ENCODE data around the gene SNRNP200.
"Not testable (repeated sequence)": the region's sequence is repeated elsewhere in the genome, so short reads cannot be mapped to it uniquely, and the experiment has no call there.

SNRNP200 gene

GRCh38 chr2:96273763-96274162 lies 31.6 kb downstream of the SNRNP200 start:
- DNase-seq: no peak

- no peak for DNase-seq
Observed at GRCh38 chr2:96271995-96272394, 33.4 kb downstream of the SNRNP200 start.

GRCh38 chr2:96267159-96267971 lies 38.0 kb downstream of the SNRNP200 start:
- peak; percentile 29 for DNase-seq

- peak; percentile 98 for DNase-seq
Observed at GRCh38 chr2:96265840-96266679, 39.3 kb downstream of the SNRNP200 start, which contains the start of the genes CIAO1 and TMEM127. Gene CIAO1 (plus strand): TSS chr2:96266225. CDS start chr2:96266351, 126 bp downstream. Gene TMEM127 (minus strand): TSS chr2:96265997. CDS start chr2:96265381, 616 bp downstream.

- DNase-seq: peak; percentile 15
Observed at GRCh38 chr2:96265349-96265839, 40.0 kb downstream of the SNRNP200 start.

- peak; percentile 16 for DNase-seq
Observed at GRCh38 chr2:96264656-96265348, 40.5 kb downstream of the SNRNP200 start.

- no peak for DNase-seq
Observed at GRCh38 chr2:96264086-96264485, 41.3 kb downstream of the SNRNP200 start.

- DNase-seq: no peak
Observed at GRCh38 chr2:96262306-96262705, 43.0 kb downstream of the SNRNP200 start.

GRCh38 chr2:96261328-96262003 lies 43.9 kb downstream of the SNRNP200 start:
- DNase-seq: no peak

- no peak for DNase-seq
Observed at GRCh38 chr2:96260387-96261260, 44.7 kb downstream of the SNRNP200 start.

GRCh38 chr2:96259497-96259921 lies 45.8 kb downstream of the SNRNP200 start:
- DNase-seq: no peak

GRCh38 chr2:96258166-96259022 lies 47.0 kb downstream of the SNRNP200 start:
- DNase-seq: no peak

GRCh38 chr2:96257744-96258143 lies 47.6 kb downstream of the SNRNP200 start:
- DNase-seq: not testable (repeated sequence)

GRCh38 chr2:96256611-96257113 lies 48.7 kb downstream of the SNRNP200 start:
- DNase-seq: no peak

GRCh38 chr2:96254571-96254970 lies 50.8 kb downstream of the SNRNP200 start:
- DNase-seq: no peak

GRCh38 chr2:96253006-96253405 lies 52.3 kb downstream of the SNRNP200 start:
- no peak for DNase-seq

- no peak for DNase-seq
Observed at GRCh38 chr2:96252526-96252925, 52.8 kb downstream of the SNRNP200 start.

GRCh38 chr2:96251721-96252292 lies 53.5 kb downstream of the SNRNP200 start:
- DNase-seq: no peak

- DNase-seq: no peak
Observed at GRCh38 chr2:96250188-96250587, 55.2 kb downstream of the SNRNP200 start.

All from central memory CD4-positive, alpha-beta T cell (primary cell).